T follicular helper cell (primary cell): ENCODE data around the gene TTYH2.

Experiments used
- DNase-seq: peaks from one replicate; pipeline ENCODE4 v3.0.0-alpha.2; 2020; ENCODE audit warnings: low read depth

TTYH2 gene

DNA sequence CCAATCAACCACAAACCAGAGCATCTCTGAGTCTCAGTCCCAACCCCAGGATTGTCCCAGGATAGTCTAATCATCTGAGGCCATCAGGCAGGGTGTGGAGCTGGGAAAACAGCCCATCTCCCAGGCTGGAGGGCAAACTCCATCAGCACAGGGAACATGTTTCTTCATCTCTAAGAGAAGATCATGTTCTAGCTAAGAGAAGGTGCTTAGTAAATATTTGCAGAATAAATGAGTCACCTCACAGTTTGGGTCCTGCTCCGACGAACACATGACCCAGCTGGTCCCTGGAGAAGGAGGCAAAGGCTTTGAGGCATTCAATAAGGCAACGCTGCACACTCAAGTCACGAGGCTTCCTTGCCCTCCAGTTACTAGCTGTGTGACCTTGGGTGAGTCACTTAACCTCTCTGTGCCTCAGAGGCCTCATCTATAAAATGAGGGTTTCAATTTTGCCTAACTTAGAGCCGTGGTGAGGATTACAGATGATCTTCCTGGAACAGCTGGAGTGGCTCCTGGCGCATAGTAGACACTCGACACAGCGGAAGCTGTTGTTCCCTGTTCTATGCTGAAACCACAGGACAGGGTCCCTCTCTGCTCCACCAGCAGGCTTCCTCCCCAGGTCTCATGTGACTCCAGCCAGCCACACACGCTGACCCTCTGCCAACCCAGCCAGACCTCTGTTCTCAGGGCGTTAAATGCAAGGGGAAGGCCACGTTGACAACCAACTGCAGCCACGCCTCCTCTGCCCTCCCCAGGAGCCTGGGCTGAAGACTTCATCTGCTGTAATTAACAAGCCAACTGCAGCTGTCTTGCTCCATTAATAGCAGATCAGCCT is 20.2 kb upstream of the TTYH2 start:
- DNase-seq = no peak

GRCh38 chr17:74194682-74195081 is 18.7 kb upstream of the TTYH2 start:
- no peak for DNase-seq

DNA sequence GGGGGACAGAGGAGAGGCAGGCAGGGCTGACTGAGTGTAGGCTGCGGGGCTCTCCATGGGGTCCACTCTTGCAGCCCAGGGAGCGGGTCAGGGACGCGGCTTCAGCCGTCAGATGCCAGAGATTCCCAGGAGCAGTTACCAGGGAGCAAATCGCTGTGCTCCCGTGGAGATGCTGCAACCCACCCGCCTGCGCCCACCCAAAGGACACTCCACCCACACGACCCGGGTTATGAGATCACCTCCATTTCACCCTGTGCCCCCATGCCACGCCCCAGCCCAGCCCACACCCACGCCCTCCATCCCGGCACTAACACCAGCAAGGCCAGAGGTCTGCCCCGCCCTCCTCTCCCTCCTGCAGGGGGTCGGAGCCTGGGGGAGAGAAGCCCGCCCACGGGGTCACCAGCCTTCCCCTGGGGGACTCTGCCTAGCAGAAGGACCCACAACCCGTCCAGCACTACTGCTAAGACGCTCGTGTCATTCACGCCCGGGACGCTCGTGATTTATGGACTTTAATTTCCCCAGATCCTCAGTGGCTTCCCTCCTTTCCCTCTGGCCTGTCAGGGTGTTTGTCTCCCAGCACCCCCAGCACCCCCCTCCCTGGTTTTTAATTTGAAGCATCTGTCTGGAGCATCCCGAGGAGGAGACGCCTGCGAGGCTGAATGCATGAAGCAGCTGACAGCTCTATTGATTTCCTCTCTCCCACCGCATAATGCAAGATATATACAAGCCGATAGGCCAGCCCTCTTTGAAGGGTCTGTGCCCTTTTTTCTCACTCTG is 16.6 kb upstream of the TTYH2 start:
- no peak for DNase-seq

DNA sequence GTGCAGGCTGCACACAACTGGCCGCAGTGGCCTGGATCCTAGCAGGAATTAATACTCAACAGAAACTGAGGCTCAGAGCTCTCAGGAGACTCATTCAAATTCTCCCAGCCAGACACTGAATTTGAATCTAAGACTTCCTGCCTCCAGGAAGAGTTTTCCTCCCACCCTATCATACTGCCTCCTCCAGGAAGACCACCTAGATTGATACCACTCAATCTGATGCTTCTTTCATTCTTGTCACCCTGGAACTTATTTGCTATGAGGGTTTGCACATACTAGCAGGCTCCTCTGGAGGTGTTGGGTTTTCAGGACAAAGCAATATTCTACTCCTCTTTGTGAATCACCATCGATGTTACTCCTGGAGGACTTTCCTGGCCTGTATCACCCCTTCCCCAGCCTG is 15.6 kb upstream of the TTYH2 start:
- DNase-seq = no peak

GRCh38 chr17:74198694-74199093 is 14.7 kb upstream of the TTYH2 start:
- no peak for DNase-seq

GRCh38 chr17:74199306-74200092 is 13.9 kb upstream of the TTYH2 start:
- peak; percentile 48 for DNase-seq

DNA sequence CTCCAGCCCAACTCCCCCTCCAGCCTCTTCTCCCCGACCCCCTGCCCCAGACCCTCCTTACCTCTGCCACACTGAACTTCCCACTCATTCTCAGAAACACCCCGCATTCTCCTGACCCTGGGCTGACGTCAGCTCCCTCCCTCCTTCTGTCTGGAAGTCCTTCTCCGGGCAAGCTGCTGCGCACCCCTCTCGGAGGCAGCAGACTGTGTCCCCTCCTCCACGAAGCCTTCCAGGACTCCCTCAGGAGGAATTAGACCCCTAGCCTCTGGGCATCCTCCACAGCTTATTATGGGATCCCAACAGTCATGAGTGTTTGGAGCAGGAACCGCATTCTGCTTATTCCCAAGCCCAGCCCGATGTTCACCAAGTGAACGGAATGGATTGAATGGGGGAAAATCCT is 13.3 kb upstream of the TTYH2 start:
- no peak for DNase-seq

DNA sequence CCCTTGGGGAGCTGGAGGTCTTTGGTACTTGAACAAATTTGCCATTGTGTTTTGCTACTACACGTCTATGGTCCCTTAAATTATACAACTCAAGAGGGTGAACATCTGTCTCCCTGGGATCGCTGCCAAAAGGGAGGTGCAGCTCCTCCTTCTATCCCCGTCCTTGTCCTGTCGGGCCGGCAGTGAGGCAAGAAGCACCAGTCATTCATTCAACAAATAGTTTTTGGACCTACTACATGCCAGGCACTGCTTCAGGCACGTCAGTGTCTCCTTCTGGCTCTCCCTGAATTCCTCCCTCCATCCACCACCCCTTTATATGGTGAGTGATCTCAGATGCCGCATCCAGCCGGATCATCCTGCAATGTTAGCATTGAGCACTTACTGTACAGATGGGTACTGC is 12.1 kb upstream of the TTYH2 start:
- DNase-seq = no peak

DNA sequence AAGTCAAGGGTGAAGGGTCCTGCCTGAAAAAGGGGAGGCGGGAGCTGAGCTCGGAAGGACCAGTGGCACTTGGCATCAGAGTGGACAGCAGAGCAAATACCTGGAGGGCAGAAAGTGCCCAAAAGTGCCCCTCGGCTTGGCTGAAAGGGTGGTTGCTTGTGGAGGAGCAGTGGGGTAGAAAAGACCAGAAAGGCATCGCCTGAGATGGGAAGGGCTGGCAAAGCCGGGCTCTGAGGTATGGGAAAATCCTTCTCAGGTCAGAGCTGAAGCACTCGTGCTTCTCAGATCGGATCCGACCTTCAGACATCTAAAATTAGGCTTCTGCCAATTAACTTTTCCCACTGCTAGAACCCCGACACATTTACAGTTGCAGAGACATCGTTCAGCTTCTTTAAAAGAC is 11.4 kb upstream of the TTYH2 start:
- no peak for DNase-seq

- DNase-seq = no peak
Measured at GRCh38 chr17:74202938-74203337, 10.4 kb upstream of the TTYH2 start.

GRCh38 chr17:74203439-74204240 is 9.7 kb upstream of the TTYH2 start, which contains the start of gene RPL38:
Gene RPL38 (plus strand): TSS chr17:74203678. CDS start chr17:74203956, 278 bp downstream.
- peak; percentile 95 for DNase-seq

- DNase-seq = no peak
Measured at GRCh38 chr17:74204474-74204873, 8.9 kb upstream of the TTYH2 start.

GRCh38 chr17:74205274-74205673 is 8.1 kb upstream of the TTYH2 start:
- no peak for DNase-seq

DNA sequence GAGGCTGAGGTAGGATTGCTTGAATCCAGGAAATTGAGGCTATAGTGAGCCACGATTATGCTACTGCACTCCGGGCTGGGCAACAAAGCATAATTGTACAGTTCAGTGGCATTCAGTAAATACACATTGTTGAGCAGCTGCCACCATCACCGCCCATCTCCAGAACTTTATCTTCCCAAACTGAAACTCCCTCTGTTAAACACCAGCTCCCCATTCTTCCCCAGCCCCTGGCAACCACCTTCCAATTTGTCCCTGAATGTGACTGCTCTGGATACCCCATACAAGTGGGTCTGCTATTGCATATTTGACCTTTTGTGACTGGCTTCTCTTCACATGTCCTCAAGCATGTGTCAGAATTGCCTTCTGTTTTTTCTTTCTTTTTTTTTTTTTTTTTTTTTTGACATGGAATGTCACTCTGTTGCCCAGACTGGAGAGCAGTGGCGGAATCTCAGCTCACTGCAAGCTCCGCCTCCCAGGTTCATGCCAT is 7.0 kb upstream of the TTYH2 start:
- no peak for DNase-seq

GRCh38 chr17:74210191-74211140 is 2.9 kb upstream of the TTYH2 start:
- DNase-seq = peak; percentile 73

DNA sequence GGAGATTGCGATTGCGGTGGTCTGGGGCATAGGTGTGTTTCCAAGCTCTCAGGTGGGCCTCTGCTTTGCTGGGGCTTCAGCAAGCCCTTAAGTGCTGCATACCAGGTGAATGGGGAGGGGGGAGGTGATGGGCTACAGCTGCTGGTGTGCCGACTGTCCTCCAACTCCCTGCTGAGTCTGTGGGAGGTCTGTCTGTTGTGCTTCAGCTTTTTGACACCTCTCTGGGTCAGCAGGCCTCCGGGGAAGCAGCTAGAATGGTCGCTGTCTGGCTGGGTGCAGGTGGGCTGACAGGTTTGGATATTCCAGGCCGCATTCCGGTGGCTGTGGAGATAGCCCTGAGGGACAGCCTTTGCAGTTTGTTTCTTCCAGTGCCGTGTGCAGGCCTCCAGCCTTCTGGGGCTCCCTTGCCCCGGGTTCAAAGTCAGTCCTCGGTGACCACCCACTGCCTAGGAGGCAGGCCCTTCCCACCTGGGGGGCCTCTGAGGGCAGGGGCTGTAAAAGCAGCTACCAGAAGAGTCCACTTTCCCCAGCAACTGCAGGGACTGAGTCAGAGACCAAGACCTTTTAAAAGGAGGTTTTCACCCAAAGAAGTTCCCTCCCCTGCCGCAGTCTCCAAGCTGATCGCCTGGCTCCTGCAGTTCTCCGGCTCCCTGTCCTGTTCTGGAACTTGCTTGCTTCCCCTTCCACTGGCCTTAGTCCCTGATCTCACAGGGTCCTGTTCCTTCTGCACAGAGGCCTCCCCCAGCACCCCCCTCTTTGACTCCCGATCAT is 2.0 kb upstream of the TTYH2 start:
- DNase-seq = no peak

- DNase-seq = no peak
Measured at GRCh38 chr17:74211912-74212208, 1.5 kb upstream of the TTYH2 start.

- no peak for DNase-seq
Measured at GRCh38 chr17:74212209-74212912, 1.0 kb upstream of the TTYH2 start.

DNA sequence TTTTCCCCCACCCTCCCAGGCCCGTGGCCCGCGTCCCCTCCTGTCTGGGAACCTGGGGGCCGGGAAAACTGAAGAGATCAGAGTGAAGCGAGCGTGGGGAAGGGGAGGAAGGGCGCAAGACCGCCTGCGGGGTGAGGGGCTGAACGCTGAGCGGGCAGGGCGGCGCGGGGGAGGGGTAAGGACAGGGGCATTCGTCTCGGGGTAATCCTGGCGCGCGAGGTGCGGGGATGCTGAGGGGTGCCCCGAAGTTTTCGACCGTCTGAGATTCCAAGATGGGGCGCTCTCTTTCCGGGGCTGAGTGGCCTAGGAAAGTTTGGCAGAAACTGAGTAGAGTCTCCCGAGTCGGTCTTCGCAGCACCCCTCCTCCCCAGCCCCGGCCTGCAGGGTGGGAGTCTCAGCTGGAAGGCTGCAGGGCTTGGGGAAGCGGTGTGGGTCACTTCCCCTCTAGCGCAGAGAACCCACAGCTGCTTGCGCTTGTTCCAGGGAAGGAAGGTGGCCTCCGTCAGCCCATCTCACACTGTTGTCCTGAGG is 555 bp downstream of the TTYH2 start:
- no peak for DNase-seq
